Measurements from ENCODE around the gene ITGAD.

ITGAD gene

GRCh38 chr16:31429314-31429713 lies 36.2 kb downstream of the ITGAD start:
- no peak for TF ChIP-seq MAX (IDR thresholded peaks at IDR 0.05)
- no peak for TF ChIP-seq TAF1 (IDR thresholded peaks at IDR 0.05; ENCODE audit: low read depth)
- no peak for TF ChIP-seq FOXM1 (IDR thresholded peaks at IDR 0.05; ENCODE audit: borderline replicate concordance, low read depth)
- no peak for TF ChIP-seq YY1 (IDR thresholded peaks at IDR 0.05; ENCODE audit: low read depth)
- no peak for TF ChIP-seq TEAD4 (IDR thresholded peaks at IDR 0.05)

GRCh38 chr16:31429796-31430195 lies 36.7 kb downstream of the ITGAD start:
- TF ChIP-seq TEAD4 (IDR thresholded peaks at IDR 0.05) (no peak), ZBTB7A (IDR thresholded peaks at IDR 0.05; ENCODE audit: low read depth) (no peak), RAD21 (IDR thresholded peaks at IDR 0.05; ENCODE audit: low read depth) (no peak), CREB1 (IDR thresholded peaks at IDR 0.05; ENCODE audit: low read depth) (no peak), NFIC (IDR thresholded peaks at IDR 0.05) (no peak), REST (IDR thresholded peaks at IDR 0.05; ENCODE audit: low read depth) (no peak), EP300 (IDR thresholded peaks at IDR 0.05; ENCODE audit: borderline replicate concordance) (no peak), USF1 (IDR thresholded peaks at IDR 0.05) (no peak), YY1 (IDR thresholded peaks at IDR 0.05; ENCODE audit: low read depth) (no peak), MAX (IDR thresholded peaks at IDR 0.05) (no peak), EGR1 (IDR thresholded peaks at IDR 0.05) (no peak)

- TF ChIP-seq NFIC (IDR thresholded peaks at IDR 0.05) = no peak
- TF ChIP-seq YY1 (IDR thresholded peaks at IDR 0.05; ENCODE audit: low read depth) = no peak
- TF ChIP-seq EGR1 (IDR thresholded peaks at IDR 0.05) = no peak
- no peak for TF ChIP-seq CEBPB (IDR thresholded peaks at IDR 0.05)
- no peak for TF ChIP-seq EP300 (IDR thresholded peaks at IDR 0.05; ENCODE audit: borderline replicate concordance)
- no peak for TF ChIP-seq REST (IDR thresholded peaks at IDR 0.05; ENCODE audit: low read depth)
- TF ChIP-seq MAX (IDR thresholded peaks at IDR 0.05) = no peak
- TF ChIP-seq TAF1 (IDR thresholded peaks at IDR 0.05; ENCODE audit: low read depth) = no peak
- TF ChIP-seq ZBTB7A (IDR thresholded peaks at IDR 0.05; ENCODE audit: low read depth) = no peak
- TF ChIP-seq RAD21 (IDR thresholded peaks at IDR 0.05; ENCODE audit: low read depth) = no peak
- no peak for TF ChIP-seq USF1 (IDR thresholded peaks at IDR 0.05)
- no peak for TF ChIP-seq CREB1 (IDR thresholded peaks at IDR 0.05; ENCODE audit: low read depth)
- no peak for TF ChIP-seq TEAD4 (IDR thresholded peaks at IDR 0.05)
- TF ChIP-seq TCF12 (IDR thresholded peaks at IDR 0.05; ENCODE audit: low read depth) = no peak
- no peak for TF ChIP-seq FOXM1 (IDR thresholded peaks at IDR 0.05; ENCODE audit: borderline replicate concordance, low read depth)
Measured at GRCh38 chr16:31430380-31431052, 37.4 kb downstream of the ITGAD start.

- TF ChIP-seq CREB1 (IDR thresholded peaks at IDR 0.05; ENCODE audit: low read depth) (no peak), CEBPB (IDR thresholded peaks at IDR 0.05) (no peak), USF1 (IDR thresholded peaks at IDR 0.05) (no peak), FOXM1 (IDR thresholded peaks at IDR 0.05; ENCODE audit: borderline replicate concordance, low read depth) (no peak), REST (IDR thresholded peaks at IDR 0.05; ENCODE audit: low read depth) (no peak), RAD21 (IDR thresholded peaks at IDR 0.05; ENCODE audit: low read depth) (no peak), EGR1 (IDR thresholded peaks at IDR 0.05) (no peak), NFIC (IDR thresholded peaks at IDR 0.05) (no peak)
Measured at GRCh38 chr16:31435341-31436220, 42.4 kb downstream of the ITGAD start.

Measured in Ishikawa (cell line).